AG08396 (cell line): ENCODE data around the gene POLR2F.

Experiments
- DNase-seq: peaks from one replicate; pipeline ENCODE4 v3.0.0; 2012; ENCODE audit warnings: low spot score, mixed read lengths

POLR2F gene

GRCh38 chr22:37982151-37982785, 28.8 kb downstream of the POLR2F start:
- no peak for DNase-seq

- DNase-seq: no peak
These were observed 29.7 kb downstream of the POLR2F start for GRCh38 chr22:37982938-37983859.

- no peak for DNase-seq
These were observed 30.6 kb downstream of the POLR2F start, which contains the start of gene SOX10 for GRCh38 chr22:37983860-37984791. Gene SOX10 (minus strand): TSS chr22:37984555. CDS start chr22:37983784, 771 bp downstream.

- no peak for DNase-seq
These were observed 31.6 kb downstream of the POLR2F start for GRCh38 chr22:37985050-37985585.

GRCh38 chr22:37985751-37986281, 32.3 kb downstream of the POLR2F start:
- no peak for DNase-seq

GRCh38 chr22:37986371-37986770, 32.9 kb downstream of the POLR2F start:
- no peak for DNase-seq

- DNase-seq: no peak
These were observed 35.9 kb downstream of the POLR2F start for GRCh38 chr22:37989146-37990045.

GRCh38 chr22:37990301-37990700, 36.8 kb downstream of the POLR2F start:
- no peak for DNase-seq

- DNase-seq: no peak
These were observed 37.4 kb downstream of the POLR2F start for GRCh38 chr22:37990862-37991261.

- DNase-seq: no peak
These were observed 38.4 kb downstream of the POLR2F start for GRCh38 chr22:37991731-37992442.

GRCh38 chr22:37994049-37994448, 40.5 kb downstream of the POLR2F start:
- no peak for DNase-seq

GRCh38 chr22:37994982-37995381, 41.5 kb downstream of the POLR2F start:
- DNase-seq: no peak

GRCh38 chr22:37995460-37995859, 42.0 kb downstream of the POLR2F start:
- DNase-seq: no peak

GRCh38 chr22:37996079-37996478, 42.6 kb downstream of the POLR2F start:
- no peak for DNase-seq

- DNase-seq: no peak
These were observed 43.2 kb downstream of the POLR2F start for GRCh38 chr22:37996515-37997246.

GRCh38 chr22:37998543-37998942, 45.0 kb downstream of the POLR2F start:
- no peak for DNase-seq

GRCh38 chr22:37999236-37999635, 45.7 kb downstream of the POLR2F start:
- DNase-seq: no peak

GRCh38 chr22:37999640-38000272, 46.3 kb downstream of the POLR2F start:
- DNase-seq: no peak

GRCh38 chr22:38005943-38006342, 52.4 kb downstream of the POLR2F start:
- no peak for DNase-seq
